Activated CD4-positive, alpha-beta memory T cell treated with anti-CD3 and anti-CD28 coated beads for 36 hours (primary cell): ENCODE results near the gene WNT7A. TPM values are rescaled to one million over a fixed set of nuclear protein-coding genes. Genes with fewer than 3 reads are reported as not detected.

Experiments used
- CTCF ChIA-PET: fragments of 350-600 bp; sonication (Branson Sonifier 250); formaldehyde crosslinking; loops from one replicate; lab custom pipeline; 2021; ENCODE audit warnings: antibody characterized with exemption, inconsistent platforms; lab: Charles Lee
- POLR2A ChIA-PET: fragments of 350-600 bp; sonication (Branson Sonifier 250); formaldehyde crosslinking; loops from one replicate; lab custom pipeline; 2021; ENCODE audit warnings: antibody characterized with exemption; lab: Charles Lee
- DNase-seq: peaks from one replicate; pipeline ENCODE4 v3.0.0-alpha.2; 2020
- H3K27ac Mint-ChIP-seq: one replicate; pipeline ENCODE4 v1.8.0; 2021; ENCODE audit warnings: mixed read lengths
- H3K27me3 Mint-ChIP-seq: one replicate; pipeline ENCODE4 v1.8.0; 2021; ENCODE audit warnings: mixed read lengths
- H3K36me3 Mint-ChIP-seq: one replicate; pipeline ENCODE4 v1.8.0; 2021; ENCODE audit warnings: mixed read lengths
- H3K4me1 Mint-ChIP-seq: one replicate; pipeline ENCODE4 v1.8.0; 2021; ENCODE audit warnings: low read depth, mixed read lengths
- H3K4me3 Mint-ChIP-seq: one replicate; pipeline ENCODE4 v1.8.0; 2021; ENCODE audit warnings: mild to moderate bottlenecking, mixed read lengths
- H3K9me3 Mint-ChIP-seq: one replicate; pipeline ENCODE4 v1.8.0; 2021; ENCODE audit warnings: mixed read lengths
- intact Hi-C: fragments of 100-400 bp; cut with micrococcal nuclease; formaldehyde crosslinking; loops from one replicate; pipeline ENCODE4 v1.15.1; 2023
- total RNA-seq, 2 experiments: library from RNA; stranded (reverse); gene quantifications; one replicate each; pipeline ENCODE4 v1.2.3, GENCODE V29; 2021

WNT7A gene
- total RNA-seq, 2 experiments from 2014 or later: 0.29 to 0.33 TPM

DNA sequence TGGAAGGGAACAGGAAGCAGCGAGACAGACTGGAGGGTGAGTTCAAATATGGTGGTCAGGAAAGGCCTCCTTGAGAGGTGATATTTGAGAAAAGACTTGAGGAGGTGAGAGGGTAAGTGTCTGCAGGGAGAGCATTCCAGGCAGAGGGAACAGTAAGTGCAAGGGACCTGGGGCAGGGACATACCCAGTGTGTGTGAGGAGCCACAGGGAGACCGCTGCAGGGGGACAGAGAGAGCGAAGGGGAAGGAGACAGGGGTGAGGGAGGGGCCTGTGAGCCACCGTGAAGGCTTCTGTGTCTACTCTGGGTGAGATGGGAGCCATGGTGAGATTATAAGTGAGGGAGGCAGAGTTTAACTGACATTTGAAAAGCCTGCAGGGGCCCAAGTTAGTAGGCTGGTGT, 38.0 kb downstream of the WNT7A start:
- H3K4me1 Mint-ChIP-seq: peaks cover 2% of the 10 kb centered on the region
- H3K9me3 Mint-ChIP-seq: no peaks in the 10 kb centered on the region
- POLR2A ChIA-PET: no interaction called here
- intact Hi-C loops: no loop called here
- DNase-seq: no peak
- CTCF ChIA-PET: interaction anchor here (1.0 kb wide), 1 partner anchor 184 kb away, joined by 3 read pairs; no protein-coding TSS in a partner anchor
- peaks cover 1% of the 10 kb centered on the region for H3K36me3 Mint-ChIP-seq
- no peak overlapping the region for H3K27ac Mint-ChIP-seq
- no peak overlapping the region for H3K4me3 Mint-ChIP-seq
- H3K27me3 Mint-ChIP-seq: no peaks in the 10 kb centered on the region

DNA sequence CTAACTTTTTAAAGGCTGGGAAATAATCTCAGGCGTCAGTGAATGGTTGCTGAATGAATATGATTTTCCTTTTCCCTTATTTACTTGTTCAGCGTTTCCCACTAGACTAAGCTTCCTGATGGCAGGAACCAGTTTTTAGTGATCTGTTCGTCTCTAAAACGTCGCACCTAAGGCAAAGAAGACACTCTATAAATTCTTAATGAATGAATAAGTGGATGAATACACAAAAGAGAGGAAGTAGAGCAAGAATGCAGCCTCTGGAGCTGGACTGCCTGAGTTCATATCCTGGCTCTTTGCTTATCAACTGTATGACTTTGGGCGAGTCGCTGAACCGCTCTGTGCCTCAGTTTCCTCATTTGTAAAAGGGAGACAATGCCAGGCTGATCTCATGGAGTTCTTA, 38.7 kb downstream of the WNT7A start:
- H3K36me3 Mint-ChIP-seq: peaks cover 1% of the 10 kb centered on the region
- no peak overlapping the region for H3K4me3 Mint-ChIP-seq
- H3K27me3 Mint-ChIP-seq: no peaks in the 10 kb centered on the region
- no peak for DNase-seq
- intact Hi-C loops: no loop called here
- ChIA-PET POLR2A (no interaction called here), CTCF (interaction anchor here (1.0 to 1.3 kb wide), 2 partner anchors 39 to 183 kb away, joined by 3 to 5 read pairs; partner anchors contain the start of gene WNT7A)
- H3K4me1 Mint-ChIP-seq: peaks cover 2% of the 10 kb centered on the region
- H3K9me3 Mint-ChIP-seq: no peaks in the 10 kb centered on the region
- H3K27ac Mint-ChIP-seq: no peak overlapping the region

DNA sequence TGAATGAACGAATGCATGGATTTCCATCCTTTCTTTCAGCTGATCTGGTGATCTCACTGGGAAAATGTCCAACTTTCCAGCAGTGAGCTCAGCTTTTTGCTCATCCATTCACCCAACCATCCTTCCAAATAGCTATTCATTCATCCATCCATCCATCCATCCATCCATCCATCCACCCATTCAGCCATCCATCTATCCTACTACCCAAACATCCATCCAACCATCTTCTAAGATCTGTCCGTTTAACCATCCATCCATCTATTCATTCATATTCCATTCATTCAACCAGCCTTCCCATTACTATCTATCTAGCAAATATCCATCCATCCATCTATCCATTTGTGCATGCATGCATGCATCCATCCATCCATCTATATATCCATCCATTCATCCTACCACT, 39.4 kb downstream of the WNT7A start:
- ChIA-PET POLR2A (no interaction called here), CTCF (interaction anchor here (1.0 to 1.3 kb wide), 2 partner anchors 40 to 183 kb away, joined by 3 to 5 read pairs; partner anchors contain the start of gene WNT7A)
- peaks cover 4% of the 10 kb centered on the region for H3K4me1 Mint-ChIP-seq
- H3K36me3 Mint-ChIP-seq: peaks cover 3% of the 10 kb centered on the region
- H3K4me3 Mint-ChIP-seq: no peak overlapping the region
- DNase-seq: no peak
- intact Hi-C loops: no loop called here
- no peaks in the 10 kb centered on the region for H3K27me3 Mint-ChIP-seq
- H3K9me3 Mint-ChIP-seq: no peaks in the 10 kb centered on the region
- H3K27ac Mint-ChIP-seq: no peak overlapping the region

DNA sequence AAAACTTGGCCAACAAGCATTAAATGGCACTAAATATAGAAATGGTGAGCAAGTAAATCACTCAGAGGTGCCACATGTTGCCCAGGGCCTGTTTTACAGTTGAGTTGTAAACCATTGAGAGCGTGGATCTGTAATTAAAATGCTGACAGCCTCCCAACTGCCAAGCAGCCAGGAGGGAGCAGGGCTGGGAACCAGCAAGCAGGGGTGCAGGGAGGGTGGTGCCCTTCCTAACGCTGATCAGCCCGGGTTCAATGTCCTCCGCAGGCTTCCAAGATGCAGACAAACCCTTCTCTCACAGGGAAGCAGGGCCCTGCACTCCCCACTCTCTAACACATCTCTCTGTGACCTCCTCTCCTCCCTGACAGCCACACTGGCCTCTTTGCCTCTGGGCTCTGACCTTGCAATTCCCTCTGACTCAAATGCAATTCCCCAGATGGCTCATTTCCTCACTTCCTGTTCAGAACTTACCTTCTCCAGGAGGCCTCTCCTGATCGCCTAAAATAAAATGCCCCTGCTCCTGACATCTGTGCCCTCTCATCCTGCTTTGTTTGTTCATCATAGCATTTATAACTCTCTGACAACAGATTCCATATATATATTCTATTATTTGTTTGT, 40.0 kb downstream of the WNT7A start:
- H3K4me3 Mint-ChIP-seq: no peak overlapping the region
- intact Hi-C loops: no loop called here
- H3K27ac Mint-ChIP-seq: no peak overlapping the region
- H3K36me3 Mint-ChIP-seq: peaks cover 3% of the 10 kb centered on the region
- H3K9me3 Mint-ChIP-seq: no peaks in the 10 kb centered on the region
- peaks cover 5% of the 10 kb centered on the region for H3K4me1 Mint-ChIP-seq
- ChIA-PET POLR2A (no interaction called here), CTCF (interaction anchor here (1.3 kb wide), 1 partner anchor 40 kb away, joined by 5 read pairs; the partner anchor contains the start of gene WNT7A)
- DNase-seq: no peak
- H3K27me3 Mint-ChIP-seq: no peaks in the 10 kb centered on the region

DNA sequence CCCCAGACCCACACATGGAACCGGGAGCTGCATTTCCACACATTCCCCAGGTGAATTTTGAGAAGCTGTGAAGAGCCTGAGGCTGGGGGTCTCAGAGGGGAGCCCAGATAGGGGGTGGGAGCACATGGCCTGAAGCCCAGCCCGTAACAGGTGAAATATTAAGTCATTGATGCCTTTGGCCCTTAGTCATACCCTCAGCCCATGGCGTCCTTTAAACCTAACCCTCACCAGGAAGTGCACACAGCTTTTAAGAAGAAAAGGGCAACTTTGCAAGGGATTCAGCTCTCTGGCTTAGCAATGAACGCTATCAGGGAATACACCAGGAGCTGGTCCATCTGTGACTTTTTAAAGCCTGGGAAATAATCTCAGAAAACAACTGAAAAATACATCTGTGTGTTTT, 40.6 kb downstream of the WNT7A start:
- ChIA-PET CTCF (no interaction called here), POLR2A (no interaction called here)
- no peak overlapping the region for H3K27ac Mint-ChIP-seq
- intact Hi-C loops: no loop called here
- H3K27me3 Mint-ChIP-seq: no peaks in the 10 kb centered on the region
- H3K36me3 Mint-ChIP-seq: peaks cover 3% of the 10 kb centered on the region
- H3K4me3 Mint-ChIP-seq: no peak overlapping the region
- no peak for DNase-seq
- H3K4me1 Mint-ChIP-seq: peaks cover 6% of the 10 kb centered on the region
- no peaks in the 10 kb centered on the region for H3K9me3 Mint-ChIP-seq

DNA sequence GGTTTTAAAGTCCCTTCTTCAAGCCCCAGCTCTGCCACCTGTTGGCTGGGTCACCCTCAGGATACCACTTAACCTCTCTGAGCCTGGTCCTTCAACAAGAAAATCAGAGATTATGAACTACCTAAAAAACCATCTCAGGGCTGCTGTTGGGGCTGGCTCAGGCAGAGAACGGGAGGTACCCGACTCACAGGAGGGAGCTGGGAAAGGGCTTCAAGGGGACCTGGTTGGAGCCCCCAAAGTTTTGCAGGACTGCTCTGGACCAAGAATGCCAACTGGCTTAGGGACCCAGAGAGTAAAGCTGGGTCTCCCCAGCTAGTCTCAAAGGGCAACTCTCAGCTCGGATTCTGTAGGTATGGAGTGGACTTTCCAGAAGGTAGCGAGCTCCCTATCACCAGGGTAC, 41.5 kb downstream of the WNT7A start:
- ChIA-PET POLR2A (no interaction called here), CTCF (interaction anchor here (0.9 to 1.2 kb wide), 2 partner anchors 74 to 190 kb away, joined by 3 read pairs; no protein-coding TSS in a partner anchor)
- Mint-ChIP-seq H3K36me3 (peaks cover 2% of the 10 kb centered on the region), H3K4me1 (peaks cover 5% of the 10 kb centered on the region), H3K27me3 (no peaks in the 10 kb centered on the region), H3K27ac (no peak overlapping the region), H3K4me3 (no peak overlapping the region), H3K9me3 (no peaks in the 10 kb centered on the region)
- intact Hi-C loops: no loop called here
- no peak for DNase-seq

DNA sequence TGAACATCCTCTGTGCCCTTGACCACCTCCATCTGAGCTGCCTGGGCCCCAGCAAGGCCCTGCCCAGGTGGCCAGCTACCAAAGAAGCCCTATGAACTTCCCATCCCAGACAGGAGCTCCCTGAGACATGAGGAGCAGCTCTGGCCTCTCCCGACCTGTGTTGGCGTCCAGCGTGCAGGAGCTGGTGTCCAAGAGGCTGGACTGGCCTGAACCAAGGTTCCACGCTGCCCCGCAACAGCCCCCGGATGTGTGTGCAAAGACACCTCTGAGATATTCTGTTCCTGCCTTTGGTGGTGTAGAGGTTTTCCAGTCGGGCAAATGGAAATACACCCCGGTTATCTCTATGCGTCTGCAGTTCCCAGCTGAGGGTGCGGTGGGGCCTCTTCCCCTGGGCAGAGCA, 42.1 kb downstream of the WNT7A start:
- Mint-ChIP-seq H3K27me3 (no peaks in the 10 kb centered on the region), H3K27ac (no peak overlapping the region), H3K9me3 (no peaks in the 10 kb centered on the region), H3K4me3 (no peak overlapping the region), H3K4me1 (peaks cover 8% of the 10 kb centered on the region), H3K36me3 (peaks cover 2% of the 10 kb centered on the region)
- POLR2A ChIA-PET: no interaction called here
- CTCF ChIA-PET: interaction anchor here (1.2 kb wide), 1 partner anchor 190 kb away, joined by 3 read pairs; no protein-coding TSS in a partner anchor
- intact Hi-C loops: no loop called here
- DNase-seq: no peak

DNA sequence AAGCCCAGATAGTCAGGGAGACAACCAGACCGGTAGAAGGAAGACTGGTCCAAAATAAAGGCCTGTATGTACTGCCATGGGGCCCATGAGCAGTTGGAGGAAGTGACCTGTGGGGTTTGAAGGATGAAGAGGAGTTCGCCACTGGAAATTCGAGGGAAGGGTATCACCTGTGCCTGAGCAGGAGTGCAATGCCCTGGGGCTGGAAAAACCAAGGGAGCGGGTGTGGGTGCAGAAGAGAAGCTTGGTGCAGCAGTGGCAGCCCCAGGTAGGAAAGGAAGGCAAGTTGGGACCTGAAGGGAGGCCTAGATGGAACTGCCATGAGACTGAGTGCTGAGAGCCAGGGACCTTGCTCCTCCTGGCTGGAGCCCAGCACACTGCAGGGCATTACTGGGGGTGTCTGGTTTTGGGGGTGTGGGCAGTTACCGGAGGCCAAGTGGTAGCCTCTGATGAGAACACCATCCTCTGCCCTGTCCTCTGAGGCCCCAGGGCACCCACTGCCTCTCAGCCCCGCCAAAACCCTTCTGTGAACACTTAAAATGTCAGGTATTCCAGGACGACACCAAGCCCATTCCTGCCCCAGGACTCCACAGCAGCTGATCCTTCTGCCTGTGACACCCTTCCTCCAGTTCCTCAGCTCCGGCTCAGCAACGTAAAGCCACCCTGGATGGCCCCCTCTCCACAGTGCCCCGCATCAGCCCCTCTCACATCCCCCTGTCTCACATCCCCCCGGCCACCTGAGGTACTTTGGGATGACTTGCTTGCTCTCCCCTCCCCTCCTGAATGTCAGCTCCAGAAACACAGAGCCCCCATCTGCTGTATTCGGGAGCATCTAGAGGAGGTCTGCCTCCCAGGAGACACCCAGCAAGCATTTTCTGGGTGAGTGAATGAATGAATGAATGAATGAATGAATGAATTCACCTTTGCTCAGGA, 42.9 kb downstream of the WNT7A start:
- Mint-ChIP-seq H3K4me3 (no peak overlapping the region), H3K4me1 (peaks cover 8% of the 10 kb centered on the region), H3K36me3 (peaks cover 2% of the 10 kb centered on the region), H3K9me3 (no peaks in the 10 kb centered on the region), H3K27me3 (no peaks in the 10 kb centered on the region), H3K27ac (no peak overlapping the region)
- ChIA-PET POLR2A (no interaction called here), CTCF (no interaction called here)
- no peak for DNase-seq
- intact Hi-C loops: no loop called here

DNA sequence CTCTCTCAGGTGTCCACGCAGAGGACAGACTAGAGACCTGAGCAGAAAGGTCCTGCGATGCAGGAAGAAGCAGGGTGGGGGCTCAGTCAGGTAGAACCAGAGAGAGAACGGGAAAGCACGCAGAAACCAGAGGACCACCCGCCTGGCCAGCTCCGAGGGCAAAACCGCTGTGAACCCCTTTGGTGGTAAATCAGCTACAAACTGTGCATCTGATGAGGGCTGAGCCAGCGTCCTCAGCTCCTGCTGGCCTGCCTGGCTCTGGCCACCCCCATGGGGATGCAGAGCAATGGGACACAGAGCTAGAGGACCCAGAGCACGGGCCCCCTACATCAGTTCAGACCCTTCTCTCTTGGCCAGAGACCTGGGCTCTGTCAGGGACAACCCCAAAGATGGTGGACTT, 44.6 kb downstream of the WNT7A start:
- intact Hi-C loops: no loop called here
- Mint-ChIP-seq H3K36me3 (peaks cover 2% of the 10 kb centered on the region), H3K27me3 (no peaks in the 10 kb centered on the region), H3K4me3 (no peak overlapping the region), H3K9me3 (no peaks in the 10 kb centered on the region), H3K27ac (no peak overlapping the region), H3K4me1 (peaks cover 8% of the 10 kb centered on the region)
- POLR2A ChIA-PET: no interaction called here
- CTCF ChIA-PET: no interaction called here
- no peak for DNase-seq

DNA sequence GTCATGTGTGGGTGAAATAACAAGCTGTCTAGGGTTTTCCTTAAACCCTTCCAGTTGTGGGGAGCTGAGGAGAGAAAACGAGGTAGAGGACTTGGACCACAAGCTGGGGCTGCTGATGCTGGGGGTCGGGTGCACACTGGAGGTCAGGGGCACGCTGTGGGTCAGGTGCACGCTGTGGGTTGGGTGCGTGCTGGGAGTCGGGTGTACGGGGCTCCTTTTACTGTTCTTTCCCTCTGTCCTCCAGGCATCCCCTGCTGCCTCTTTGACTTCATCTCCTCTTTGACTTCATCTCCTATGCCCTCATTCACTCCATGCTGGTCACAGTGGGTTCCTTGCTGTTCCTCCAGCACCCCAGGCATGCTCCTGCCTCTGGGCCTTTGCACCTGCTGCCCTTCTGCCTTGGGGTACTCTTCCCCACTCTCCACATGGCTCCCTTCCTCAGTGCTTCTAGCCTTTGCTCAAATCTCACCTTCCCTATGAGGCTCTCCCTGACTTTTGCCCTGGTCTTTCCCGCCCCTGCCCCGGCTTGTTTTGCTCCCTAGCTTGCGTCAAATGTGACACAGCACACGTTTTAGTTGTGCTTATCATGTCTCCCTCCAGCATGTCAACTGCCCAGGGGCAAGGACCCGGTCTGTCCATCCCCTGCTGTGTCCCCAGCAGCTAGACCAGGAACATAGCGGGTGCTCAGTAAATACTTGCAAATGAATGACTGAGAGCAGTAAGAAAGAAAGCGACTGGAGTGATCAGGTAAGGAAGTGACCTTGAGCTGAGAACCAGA, 45.4 kb downstream of the WNT7A start:
- DNase-seq: no peak
- no peak overlapping the region for H3K4me3 Mint-ChIP-seq
- ChIA-PET POLR2A (no interaction called here), CTCF (no interaction called here)
- peaks cover 8% of the 10 kb centered on the region for H3K4me1 Mint-ChIP-seq
- no peaks in the 10 kb centered on the region for H3K9me3 Mint-ChIP-seq
- H3K27ac Mint-ChIP-seq: no peak overlapping the region
- peaks cover 2% of the 10 kb centered on the region for H3K36me3 Mint-ChIP-seq
- no peaks in the 10 kb centered on the region for H3K27me3 Mint-ChIP-seq
- intact Hi-C loops: no loop called here

DNA sequence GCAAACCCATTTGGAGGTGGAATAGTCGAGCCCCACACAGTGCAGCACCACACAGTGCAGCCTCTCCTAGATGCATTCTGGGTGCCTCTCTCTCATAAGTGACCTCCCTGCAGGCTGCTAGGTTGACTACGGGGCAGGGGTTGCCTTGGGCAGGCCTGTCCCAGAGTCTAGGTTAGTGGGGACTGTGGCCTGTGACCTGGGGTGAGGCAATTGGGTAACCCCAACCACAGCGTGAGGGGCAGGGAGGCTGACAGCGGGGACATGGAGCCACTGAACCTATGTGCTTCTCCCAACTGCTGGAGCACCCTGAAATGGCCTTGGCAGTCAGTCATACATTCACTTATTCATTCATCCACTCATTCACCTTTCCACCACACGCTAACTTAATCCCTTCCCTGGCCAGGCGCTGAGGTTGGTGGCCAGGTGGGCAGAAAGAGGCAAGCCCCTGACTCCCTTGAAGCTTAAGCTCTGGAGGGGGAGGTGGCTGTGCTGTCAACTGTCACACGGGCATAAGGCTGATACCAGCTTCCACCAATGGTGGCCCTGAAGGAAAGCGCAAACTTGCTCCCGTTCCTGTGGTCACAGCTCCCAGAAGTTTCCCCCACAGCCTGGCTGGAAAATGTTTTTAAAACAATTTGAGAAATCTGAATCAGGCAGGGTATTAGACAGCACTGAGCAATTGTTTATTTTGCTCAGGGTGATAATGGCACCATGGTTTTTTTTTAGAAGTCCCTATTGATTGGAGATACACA, 46.2 kb downstream of the WNT7A start:
- Mint-ChIP-seq H3K4me1 (peaks cover 8% of the 10 kb centered on the region), H3K4me3 (no peak overlapping the region), H3K27ac (no peak overlapping the region), H3K36me3 (peaks cover 2% of the 10 kb centered on the region), H3K27me3 (no peaks in the 10 kb centered on the region), H3K9me3 (no peaks in the 10 kb centered on the region)
- POLR2A ChIA-PET: no interaction called here
- no peak for DNase-seq
- intact Hi-C loops: no loop called here
- CTCF ChIA-PET: no interaction called here
